ENCODE measurements around the gene CEL. TPM values are rescaled to one million over a fixed set of nuclear protein-coding genes. Genes with fewer than 3 reads are reported as not detected.
"Not testable (repeated sequence)": the region's sequence is repeated elsewhere in the genome, so short reads cannot be mapped to it uniquely, and the experiment has no call there.

The CEL gene
- total RNA-seq, 2 experiments from 2014 or later = 0.73 to 1.3 TPM

- ChIA-PET CTCF (interaction anchor here (0.6 kb wide), 1 partner anchor 21 kb away, joined by 3 read pairs; no protein-coding TSS in a partner anchor), POLR2A (no interaction called here)
Observed at GRCh38 chr9:133060417-133060841, 1.4 kb upstream of the CEL start.

- POLR2A ChIA-PET = not testable (repeated sequence)
- CTCF ChIA-PET = interaction anchor here (0.6 kb wide), 1 partner anchor 22 kb away, joined by 3 read pairs; no protein-coding TSS in a partner anchor
Observed at GRCh38 chr9:133061019-133061763, 590 bp upstream of the CEL start.

GRCh38 chr9:133062569-133062968 is 788 bp downstream of the CEL start:
- POLR2A ChIA-PET, CTCF ChIA-PET: not testable (repeated sequence)

GRCh38 chr9:133063159-133063499 is 1.3 kb downstream of the CEL start:
- POLR2A ChIA-PET = interaction anchor here (0.6 kb wide), 1 partner anchor 316 kb away, joined by 3 read pairs; no protein-coding TSS in a partner anchor
- CTCF ChIA-PET = interaction anchor here (1.5 kb wide), 1 partner anchor 84 kb away, joined by 4 read pairs; no protein-coding TSS in a partner anchor

- ChIA-PET POLR2A (interaction anchor here (0.6 kb wide), 1 partner anchor 315 kb away, joined by 3 read pairs; no protein-coding TSS in a partner anchor), CTCF (interaction anchor here (1.5 kb wide), 1 partner anchor 84 kb away, joined by 4 read pairs; no protein-coding TSS in a partner anchor)
Observed at GRCh38 chr9:133063500-133064231, 1.9 kb downstream of the CEL start.

GRCh38 chr9:133064241-133065069 is 2.7 kb downstream of the CEL start:
- ChIA-PET CTCF (interaction anchor here (1.5 kb wide), 1 partner anchor 83 kb away, joined by 4 read pairs; no protein-coding TSS in a partner anchor), POLR2A (no interaction called here)

GRCh38 chr9:133065070-133065388 is 3.2 kb downstream of the CEL start:
- ChIA-PET CTCF (no interaction called here), POLR2A (no interaction called here)

- CTCF ChIA-PET = no interaction called here
- POLR2A ChIA-PET = interaction anchor here (0.6 kb wide), 1 partner anchor 44 kb away, joined by 4 read pairs; no protein-coding TSS in a partner anchor
Observed at GRCh38 chr9:133066181-133066983, 4.6 kb downstream of the CEL start.

- ChIA-PET POLR2A (no interaction called here), CTCF (no interaction called here)
Observed at GRCh38 chr9:133067006-133067405, 5.2 kb downstream of the CEL start.

- ChIA-PET POLR2A (no interaction called here), CTCF (no interaction called here)
Observed at GRCh38 chr9:133067813-133068212, 6.0 kb downstream of the CEL start.

- POLR2A ChIA-PET = not testable (repeated sequence)
Observed at GRCh38 chr9:133068431-133068830, 6.7 kb downstream of the CEL start.

GRCh38 chr9:133070500-133070961 is 8.8 kb downstream of the CEL start:
- CTCF ChIA-PET, POLR2A ChIA-PET: not testable (repeated sequence)

More at GRCh38 chr9:133068431-133068830, 6.7 kb downstream of the CEL start:
- CTCF ChIA-PET = not testable (repeated sequence)

- POLR2A ChIA-PET, CTCF ChIA-PET: not testable (repeated sequence)
Observed at GRCh38 chr9:133070985-133071384, 9.2 kb downstream of the CEL start.

- POLR2A ChIA-PET = interaction anchor here (0.6 kb wide), 1 partner anchor 9 kb away, joined by 3 read pairs; no protein-coding TSS in a partner anchor
- CTCF ChIA-PET = no interaction called here
Observed at GRCh38 chr9:133071484-133072150, 9.8 kb downstream of the CEL start.

GRCh38 chr9:133072210-133072609 is 10.4 kb downstream of the CEL start:
- CTCF ChIA-PET = not testable (repeated sequence)
- POLR2A ChIA-PET = interaction anchor here (0.6 kb wide), 1 partner anchor 8 kb away, joined by 3 read pairs; no protein-coding TSS in a partner anchor

GRCh38 chr9:133073086-133074014 is 11.6 kb downstream of the CEL start:
- ChIA-PET POLR2A (no interaction called here), CTCF (no interaction called here)

- POLR2A ChIA-PET = no interaction called here
Observed at GRCh38 chr9:133074111-133074651, 12.4 kb downstream of the CEL start.

More at GRCh38 chr9:133074111-133074651, 12.4 kb downstream of the CEL start:
- CTCF ChIA-PET = interaction anchor here (2.7 kb wide), 1 partner anchor 70 kb away, joined by 8 read pairs; no protein-coding TSS in a partner anchor

Data from activated CD8-positive, alpha-beta memory T cell treated with anti-CD3 and anti-CD28 coated beads for 36 hours (primary cell).